Measurements from ENCODE around the gene RNF224. TPM values are rescaled to one million over a fixed set of nuclear protein-coding genes. Genes with fewer than 3 reads are reported as not detected.

RNF224 gene
- total RNA-seq, 1 donor from 2014 or later = not detected

Other genes starting within 250 kb of the RNF224 start
- 93.2 TPM for gene PTGDS, start 250.0 kb upstream of the RNF224 start, total RNA-seq
- 1.2 TPM for gene LCNL1, start 244.5 kb upstream of the RNF224 start, total RNA-seq
- gene PAXX, start 235.1 kb upstream of the RNF224 start, total RNA-seq = 14.1 TPM
- not detected for gene CLIC3, start 230.9 kb upstream of the RNF224 start, total RNA-seq
- gene ABCA2, start 199.3 kb upstream of the RNF224 start, total RNA-seq = 36.4 TPM
- not detected for gene FUT7, start 195.4 kb upstream of the RNF224 start, total RNA-seq
- gene NPDC1, start 181.3 kb upstream of the RNF224 start, total RNA-seq = 23.1 TPM
- 3.2 TPM for gene ENTPD2, start 173.4 kb upstream of the RNF224 start, total RNA-seq
- 4.2 TPM for gene SAPCD2, start 156.9 kb upstream of the RNF224 start, total RNA-seq
- gene UAP1L1, start 150.0 kb upstream of the RNF224 start, total RNA-seq = 0.69 TPM
- 44.8 TPM for gene MAN1B1, start 140.5 kb upstream of the RNF224 start, total RNA-seq
- gene DPP7, start 112.8 kb upstream of the RNF224 start, total RNA-seq = 38.8 TPM
- 69.0 TPM for gene GRIN1, start 88.3 kb upstream of the RNF224 start, total RNA-seq
- not detected for gene LRRC26, start 57.5 kb upstream of the RNF224 start, total RNA-seq
- gene TMEM210, start 55.4 kb upstream of the RNF224 start, total RNA-seq = not detected
- gene ANAPC2, start 38.9 kb upstream of the RNF224 start, total RNA-seq = 24.0 TPM
- 27.5 TPM for gene SSNA1, start 38.8 kb upstream of the RNF224 start, total RNA-seq
- 7.8 TPM for gene TPRN, start 26.8 kb upstream of the RNF224 start, total RNA-seq
- 38.8 TPM for gene TMEM203, start 21.9 kb upstream of the RNF224 start, total RNA-seq
- 3.9 TPM for gene NDOR1, start 21.8 kb upstream of the RNF224 start, total RNA-seq
- gene RNF208, start 5.3 kb upstream of the RNF224 start, total RNA-seq = 1.8 TPM
- 0.92 TPM for gene CYSRT1, start 2.3 kb upstream of the RNF224 start, total RNA-seq
- not detected for gene SLC34A3, start 3.4 kb downstream of the RNF224 start, total RNA-seq
- gene TUBB4B, start 13.8 kb downstream of the RNF224 start, total RNA-seq = 213 TPM
- gene STPG3, start 23.8 kb downstream of the RNF224 start, total RNA-seq = not detected
- gene NELFB, start 27.8 kb downstream of the RNF224 start, total RNA-seq = 38.8 TPM
- 0.92 TPM for gene TOR4A, start 50.2 kb downstream of the RNF224 start, total RNA-seq
- 5.8 TPM for gene NRARP, start 74.8 kb downstream of the RNF224 start, total RNA-seq
- 9.5 TPM for gene EXD3, start 195.7 kb downstream of the RNF224 start, total RNA-seq
- 1.6 TPM for gene NOXA1, start 195.9 kb downstream of the RNF224 start, total RNA-seq
- not detected for gene ENTPD8, start 213.9 kb downstream of the RNF224 start, total RNA-seq
- gene NSMF, start 231.8 kb downstream of the RNF224 start, total RNA-seq = 54.2 TPM

Data from diencephalon (tissue), 1 donor.